ENCODE data around the gene CNPPD1. TPM values are rescaled to one million over a fixed set of nuclear protein-coding genes. Genes with fewer than 3 reads are reported as not detected.

CNPPD1 gene
- polyA plus RNA-seq, 1 experiment = 29.9 TPM

- POLR2A ChIA-PET = interaction anchor here (0.6 to 1.0 kb wide), 3 partner anchors 18 to 250 kb away, joined by 3 to 8 read pairs (median 7); partner anchors contain the start of gene CNPPD1
- DNase-seq (ENCODE audit: low read depth, low spot score) = no peak
- CTCF ChIA-PET = interaction anchor here (0.7 to 13.1 kb wide), 9 partner anchors 10 to 195 kb away, joined by 3 to 250 read pairs (median 12); partner anchors contain the start of gene IHH
- no peaks in the 10 kb centered on the region for H3K9me3 ChIP-seq (ENCODE audit: control insufficient read depth, insufficient read depth, low read length)
- TF ChIP-seq, protein P1, sequence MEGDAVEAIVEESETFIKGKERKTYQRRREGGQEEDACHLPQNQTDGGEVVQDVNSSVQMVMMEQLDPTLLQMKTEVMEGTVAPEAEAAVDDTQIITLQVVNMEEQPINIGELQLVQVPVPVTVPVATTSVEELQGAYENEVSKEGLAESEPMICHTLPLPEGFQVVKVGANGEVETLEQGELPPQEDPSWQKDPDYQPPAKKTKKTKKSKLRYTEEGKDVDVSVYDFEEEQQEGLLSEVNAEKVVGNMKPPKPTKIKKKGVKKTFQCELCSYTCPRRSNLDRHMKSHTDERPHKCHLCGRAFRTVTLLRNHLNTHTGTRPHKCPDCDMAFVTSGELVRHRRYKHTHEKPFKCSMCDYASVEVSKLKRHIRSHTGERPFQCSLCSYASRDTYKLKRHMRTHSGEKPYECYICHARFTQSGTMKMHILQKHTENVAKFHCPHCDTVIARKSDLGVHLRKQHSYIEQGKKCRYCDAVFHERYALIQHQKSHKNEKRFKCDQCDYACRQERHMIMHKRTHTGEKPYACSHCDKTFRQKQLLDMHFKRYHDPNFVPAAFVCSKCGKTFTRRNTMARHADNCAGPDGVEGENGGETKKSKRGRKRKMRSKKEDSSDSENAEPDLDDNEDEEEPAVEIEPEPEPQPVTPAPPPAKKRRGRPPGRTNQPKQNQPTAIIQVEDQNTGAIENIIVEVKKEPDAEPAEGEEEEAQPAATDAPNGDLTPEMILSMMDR (IDR thresholded peaks at IDR 0.05; ENCODE audit: low read depth, low read length) = no peak
- H3K27me3 ChIP-seq (ENCODE audit: control insufficient read depth, insufficient read depth, low read length) = no peaks in the 10 kb centered on the region
- H3K4me3 ChIP-seq (ENCODE audit: low read depth, low read length) = no peak overlapping the region
- no peak overlapping the region for H3K27ac ChIP-seq (ENCODE audit: low read depth, low read length)
Observed at GRCh38 chr2:219158025-219158424, 18.7 kb downstream of the CNPPD1 start.

GRCh38 chr2:219157396-219157795 lies 19.3 kb downstream of the CNPPD1 start:
- ChIA-PET POLR2A (no interaction called here), CTCF (interaction anchor here (0.9 to 13.1 kb wide), 10 partner anchors 10 to 281 kb away, joined by 3 to 250 read pairs (median 8); partner anchors contain the start of gene IHH)
- no peak overlapping the region for H3K4me3 ChIP-seq (ENCODE audit: low read depth, low read length)
- no peak for DNase-seq (ENCODE audit: low read depth, low spot score)
- H3K27ac ChIP-seq (ENCODE audit: low read depth, low read length) = no peak overlapping the region
- H3K27me3 ChIP-seq (ENCODE audit: control insufficient read depth, insufficient read depth, low read length) = no peaks in the 10 kb centered on the region
- no peaks in the 10 kb centered on the region for H3K9me3 ChIP-seq (ENCODE audit: control insufficient read depth, insufficient read depth, low read length)
- TF ChIP-seq, protein P1 (IDR thresholded peaks at IDR 0.05; ENCODE audit: low read depth, low read length) = no peak

- Histone ChIP-seq H3K27ac (ENCODE audit: low read depth, low read length) (no peak overlapping the region), H3K27me3 (ENCODE audit: control insufficient read depth, insufficient read depth, low read length) (no peaks in the 10 kb centered on the region), H3K4me3 (ENCODE audit: low read depth, low read length) (no peak overlapping the region), H3K9me3 (ENCODE audit: control insufficient read depth, insufficient read depth, low read length) (no peaks in the 10 kb centered on the region)
- CTCF ChIA-PET = interaction anchor here (0.6 to 13.1 kb wide), 43 partner anchors 9 to 280 kb away, joined by 3 to 250 read pairs (median 5); partner anchors contain the start of genes CFAP65, CRYBA2 and IHH
- peak; percentile 34 for DNase-seq (ENCODE audit: low read depth, low spot score)
- POLR2A ChIA-PET = interaction anchor here (1.0 kb wide), 1 partner anchor 35 kb away, joined by 4 read pairs; no protein-coding TSS in a partner anchor
- TF ChIP-seq, protein P1 (IDR thresholded peaks at IDR 0.05; ENCODE audit: low read depth, low read length) = peak; percentile 58
Observed at GRCh38 chr2:219155054-219155644, 21.6 kb downstream of the CNPPD1 start.

DNA sequence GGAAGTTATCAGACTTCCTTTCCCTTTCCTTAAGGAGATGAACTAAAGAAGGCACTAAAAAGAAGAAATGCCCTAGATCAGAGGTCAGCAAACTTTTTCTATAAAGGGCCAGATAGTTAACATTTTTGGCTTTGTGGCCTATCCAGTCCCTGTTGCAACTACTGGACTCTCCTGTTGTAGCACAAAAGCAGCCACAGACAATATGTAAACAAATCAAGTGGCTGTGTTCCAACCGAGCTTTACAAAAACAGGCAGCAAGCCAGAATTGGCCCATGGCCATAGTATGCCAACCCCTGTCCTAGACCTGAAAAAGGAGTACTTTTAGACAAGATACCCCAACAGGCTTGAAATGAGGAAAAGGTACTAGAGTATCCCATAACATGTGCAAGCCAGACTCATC lies 27.1 kb downstream of the CNPPD1 start:
- CTCF ChIA-PET = interaction anchor here (0.6 to 13.1 kb wide), 5 partner anchors 10 to 121 kb away, joined by 3 to 250 read pairs (median 14); no protein-coding TSS in a partner anchor
- no peak overlapping the region for H3K27ac ChIP-seq (ENCODE audit: low read depth, low read length)
- H3K27me3 ChIP-seq (ENCODE audit: control insufficient read depth, insufficient read depth, low read length) = no peaks in the 10 kb centered on the region
- TF ChIP-seq, protein P1 (IDR thresholded peaks at IDR 0.05; ENCODE audit: low read depth, low read length) = no peak
- POLR2A ChIA-PET = no interaction called here
- H3K4me3 ChIP-seq (ENCODE audit: low read depth, low read length) = no peak overlapping the region
- H3K9me3 ChIP-seq (ENCODE audit: control insufficient read depth, insufficient read depth, low read length) = no peaks in the 10 kb centered on the region
- no peak for DNase-seq (ENCODE audit: low read depth, low spot score)

GRCh38 chr2:219142329-219142728 lies 34.4 kb downstream of the CNPPD1 start:
- H3K27ac ChIP-seq (ENCODE audit: low read depth, low read length) = peak overlapping the region; percentile 11

More at GRCh38 chr2:219142329-219142728, 34.4 kb downstream of the CNPPD1 start:
- no peaks in the 10 kb centered on the region for H3K27me3 ChIP-seq (ENCODE audit: control insufficient read depth, insufficient read depth, low read length)
- CTCF ChIA-PET = interaction anchor here (0.9 to 5.6 kb wide), 8 partner anchors 8 to 112 kb away, joined by 3 to 22 read pairs (median 4); no protein-coding TSS in a partner anchor
- H3K9me3 ChIP-seq (ENCODE audit: control insufficient read depth, insufficient read depth, low read length) = no peaks in the 10 kb centered on the region
- peak; percentile 32 for DNase-seq (ENCODE audit: low read depth, low spot score)
- POLR2A ChIA-PET = interaction anchor here (0.6 to 1.2 kb wide), 2 partner anchors 10 to 38 kb away, joined by 3 to 6 read pairs; no protein-coding TSS in a partner anchor
- no peak overlapping the region for H3K4me3 ChIP-seq (ENCODE audit: low read depth, low read length)
- TF ChIP-seq, protein P1 (IDR thresholded peaks at IDR 0.05; ENCODE audit: low read depth, low read length) = peak; percentile 35; the same call in 1 of the 2 replicates
